GM19328 (cell line): ENCODE measurements around the gene RABGEF1.
"Not testable (repeated sequence)": the region's sequence is repeated elsewhere in the genome, so short reads cannot be mapped to it uniquely, and the experiment has no call there.

Experiments used
- ATAC-seq: cut with Tn5 transposase; IDR thresholded peaks from one replicate; pipeline ENCODE4 v1.9.1; 2021; ENCODE audit warnings: mild to moderate bottlenecking, moderate library complexity; ENCODE audit not compliant: unreplicated experiment

The RABGEF1 gene

DNA sequence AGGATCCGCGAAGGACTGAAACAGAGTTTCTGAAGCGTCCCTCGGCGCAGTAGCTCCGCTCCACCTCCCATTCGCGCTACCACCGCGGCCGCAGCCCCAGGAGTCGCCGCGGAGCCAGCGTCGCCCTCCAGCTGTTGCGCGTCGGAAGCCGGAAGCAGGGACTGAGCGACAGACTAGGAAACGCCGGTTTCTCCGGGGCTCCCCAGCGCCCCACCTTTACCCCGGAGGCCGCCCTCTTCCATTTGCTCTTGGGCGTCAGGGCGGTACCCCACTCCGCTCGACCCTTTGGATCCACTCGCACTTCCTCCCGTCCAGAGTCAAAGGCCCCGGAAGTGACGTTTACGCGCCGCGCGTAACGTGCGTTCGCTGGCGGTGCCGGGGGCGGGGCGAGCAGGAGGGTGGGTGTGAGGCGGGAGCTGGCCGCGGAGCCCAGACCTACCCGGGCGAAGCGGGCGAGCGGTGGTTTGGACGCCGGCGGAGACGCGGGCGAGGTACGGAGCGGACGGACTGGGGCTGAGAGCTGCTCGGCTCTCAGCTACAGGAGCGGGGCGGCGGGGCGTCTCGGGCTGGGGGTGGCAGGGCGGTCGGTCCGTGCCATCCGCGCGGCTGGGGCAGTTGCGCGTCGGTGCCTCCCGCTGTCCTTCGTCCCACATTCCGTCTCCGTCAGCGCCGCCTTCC lies at the start of gene RABGEF1:
TSS of gene RABGEF1 (plus strand) at position 432 of the 678 bp plus-strand sequence. CDS start 31,167 bp downstream, outside the sequence.
- ATAC-seq, result peak; percentile 80

DNA sequence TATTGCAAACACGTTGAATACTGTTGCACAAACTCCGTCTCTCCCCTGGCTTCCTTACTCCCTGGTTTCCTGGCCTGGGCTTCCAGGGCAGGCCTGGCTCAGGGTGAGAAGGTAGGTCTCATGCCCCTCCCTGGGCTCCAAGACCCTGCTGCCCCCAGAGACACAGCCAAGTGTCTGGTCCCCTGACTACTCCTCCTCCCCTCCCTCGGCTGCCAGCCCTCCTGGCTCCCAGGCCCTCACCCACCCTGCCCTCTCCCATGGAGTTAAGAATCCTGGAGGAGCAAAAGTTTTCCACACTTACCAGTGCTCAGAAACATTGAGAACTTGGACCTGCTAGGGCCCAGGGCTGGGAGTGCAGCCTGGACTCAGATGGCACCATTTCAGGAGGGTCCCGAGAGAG lies 47.2 kb upstream of the RABGEF1 start:
- ATAC-seq, result no peak

DNA sequence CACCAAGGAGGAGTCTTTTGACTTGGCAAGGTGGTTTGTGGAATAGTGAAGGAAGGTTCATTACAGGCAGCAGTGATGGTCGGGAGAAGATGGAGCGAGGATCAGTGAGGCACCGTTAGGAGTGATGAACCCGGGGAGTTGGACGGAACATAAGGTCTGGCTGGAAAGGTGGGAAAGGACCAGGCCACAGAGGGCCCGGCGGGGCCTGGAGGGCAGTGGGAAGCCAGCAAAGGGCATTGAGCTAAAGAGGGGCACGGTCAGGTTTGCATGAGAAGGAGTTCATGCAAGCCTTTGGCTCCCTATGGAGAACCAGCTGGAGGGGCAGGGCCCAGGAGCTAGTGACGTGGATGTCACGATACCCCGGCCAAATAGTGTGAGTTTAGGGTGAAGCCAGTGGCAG lies 46.2 kb upstream of the RABGEF1 start:
- ATAC-seq, result no peak

DNA sequence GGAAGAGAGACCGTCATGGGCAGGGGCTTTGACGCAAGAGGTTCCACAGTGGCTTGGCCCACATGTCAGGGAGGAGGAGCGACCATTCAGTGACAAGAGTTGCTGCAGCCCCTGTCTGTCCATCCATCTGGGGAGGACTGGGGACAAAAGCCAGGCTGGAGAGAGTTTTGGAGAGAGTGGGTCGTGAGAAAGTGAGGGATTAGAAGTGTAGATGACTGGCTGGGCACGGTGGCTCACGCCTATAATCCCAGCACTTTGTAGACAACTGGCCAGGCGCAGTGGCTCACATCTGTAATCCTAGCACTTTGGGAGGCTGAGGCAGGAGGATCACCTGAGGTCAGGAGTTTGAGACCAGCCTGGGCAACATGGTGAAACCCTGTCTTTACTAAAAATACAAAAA lies 45.1 kb upstream of the RABGEF1 start:
- not testable (repeated sequence) for ATAC-seq

DNA sequence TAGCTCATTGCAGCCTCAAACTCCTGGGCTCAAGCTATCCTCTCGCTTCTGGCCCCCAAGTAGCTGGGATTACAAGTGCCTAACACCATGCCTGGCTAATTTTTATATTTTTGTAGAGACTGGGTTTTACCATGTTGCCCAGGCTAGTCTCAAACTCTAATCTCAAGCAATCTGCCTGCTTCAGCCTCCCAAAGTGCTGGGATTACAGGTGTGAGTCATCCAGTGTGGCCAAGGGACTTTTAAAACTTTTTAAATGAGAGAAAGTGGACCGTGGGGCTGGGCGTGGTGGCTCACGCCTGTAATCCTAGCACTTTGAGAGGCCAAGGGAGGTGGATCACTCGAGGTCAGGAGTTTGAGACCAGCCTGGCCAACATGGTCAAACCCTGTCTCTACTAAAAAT lies 44.4 kb upstream of the RABGEF1 start:
- not testable (repeated sequence) for ATAC-seq

DNA sequence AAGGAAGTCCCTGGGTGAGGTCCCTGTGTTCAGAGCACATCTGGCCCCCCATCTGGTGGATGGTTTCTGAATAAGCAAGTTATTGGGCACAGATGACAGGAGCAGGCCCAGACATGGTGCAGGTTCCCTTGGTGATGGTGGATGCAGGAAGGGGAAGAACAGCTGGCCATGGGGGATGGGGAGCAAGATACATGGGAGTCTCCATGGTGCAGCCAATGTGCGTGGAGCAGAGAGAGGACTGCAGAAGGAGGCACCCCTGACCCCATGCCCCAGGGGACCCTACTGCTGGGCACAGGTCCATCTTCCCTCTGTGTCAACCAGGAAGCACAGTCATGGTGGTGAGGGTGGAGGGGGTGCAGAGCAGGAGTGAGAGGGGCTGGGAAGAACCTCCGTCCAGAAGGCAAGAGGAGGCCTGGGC lies 43.8 kb upstream of the RABGEF1 start:
- ATAC-seq, result no peak

DNA sequence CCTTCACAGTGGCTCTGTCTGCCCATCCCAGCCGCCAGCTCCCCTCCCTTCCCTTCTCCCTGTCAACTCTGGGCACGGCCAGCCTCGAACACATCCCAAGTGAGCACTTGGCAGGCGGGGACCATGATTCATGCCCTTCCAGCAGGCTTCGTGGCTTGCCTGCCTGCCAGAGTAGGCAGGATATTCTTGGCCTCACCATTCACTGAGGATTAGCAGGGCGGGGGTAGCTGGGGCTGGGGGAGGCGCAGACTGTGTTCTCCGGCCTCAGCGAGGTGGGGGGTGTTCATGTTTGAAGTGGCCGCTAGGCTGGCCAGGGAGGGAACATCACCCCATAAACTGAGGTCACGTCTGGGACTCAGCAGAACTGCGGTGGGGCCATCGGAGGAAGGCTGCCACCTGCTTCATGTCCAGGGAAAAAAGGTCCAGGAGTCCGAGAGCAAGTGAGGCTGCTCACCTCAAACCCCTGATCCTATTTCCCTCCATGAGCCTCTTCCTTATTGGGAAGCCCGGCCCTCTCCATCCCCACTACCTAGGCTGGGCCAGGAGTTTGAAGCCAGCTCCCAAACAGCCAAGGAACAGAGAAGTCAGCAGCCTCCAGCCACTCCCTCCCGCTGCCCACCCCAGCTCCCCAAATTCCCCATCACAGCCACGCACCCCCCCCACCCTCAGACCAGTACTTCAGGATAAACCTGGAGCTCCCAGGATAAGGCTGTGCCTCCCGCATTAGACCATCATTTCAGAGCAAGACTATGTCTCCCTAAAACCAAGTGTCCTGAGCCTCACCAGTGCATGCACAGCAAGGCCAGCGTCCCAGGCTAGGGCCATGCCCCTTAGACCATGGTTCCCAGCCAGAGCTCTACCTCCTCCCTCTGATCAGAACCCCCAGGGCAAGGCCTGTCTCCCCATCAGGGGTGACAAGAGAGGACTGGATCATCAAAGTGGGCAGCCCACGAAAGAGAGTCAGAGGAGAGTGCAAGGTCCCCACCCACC lies 42.8 kb upstream of the RABGEF1 start:
- ATAC-seq, result no peak

DNA sequence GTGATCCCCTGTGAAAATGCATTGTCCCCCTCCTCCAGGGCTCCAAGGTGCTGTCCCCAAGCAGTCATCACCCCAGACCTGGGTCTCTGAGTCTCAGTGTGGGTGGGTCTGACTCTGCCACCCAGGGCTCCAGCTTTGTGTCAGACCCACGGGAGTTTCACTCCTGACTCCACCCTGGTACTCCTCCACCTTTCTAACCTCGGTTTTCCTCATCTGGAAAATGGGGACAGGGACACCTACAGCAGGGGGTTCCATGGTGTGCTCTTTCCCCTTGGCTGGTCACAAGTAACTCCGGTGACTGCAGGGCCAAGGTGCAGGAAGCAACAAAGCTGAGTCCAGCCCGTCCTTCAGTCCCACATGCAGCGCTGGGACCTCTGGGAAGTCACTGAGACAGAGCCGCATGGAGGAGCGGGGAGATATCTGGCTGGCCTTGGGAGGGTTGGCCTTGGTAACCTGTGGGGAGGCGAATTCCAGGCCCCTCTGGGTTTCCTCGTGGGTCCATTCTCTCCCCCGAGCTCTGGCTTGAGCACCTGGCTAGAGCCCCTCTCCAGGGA lies 41.8 kb upstream of the RABGEF1 start:
- no peak for ATAC-seq

DNA sequence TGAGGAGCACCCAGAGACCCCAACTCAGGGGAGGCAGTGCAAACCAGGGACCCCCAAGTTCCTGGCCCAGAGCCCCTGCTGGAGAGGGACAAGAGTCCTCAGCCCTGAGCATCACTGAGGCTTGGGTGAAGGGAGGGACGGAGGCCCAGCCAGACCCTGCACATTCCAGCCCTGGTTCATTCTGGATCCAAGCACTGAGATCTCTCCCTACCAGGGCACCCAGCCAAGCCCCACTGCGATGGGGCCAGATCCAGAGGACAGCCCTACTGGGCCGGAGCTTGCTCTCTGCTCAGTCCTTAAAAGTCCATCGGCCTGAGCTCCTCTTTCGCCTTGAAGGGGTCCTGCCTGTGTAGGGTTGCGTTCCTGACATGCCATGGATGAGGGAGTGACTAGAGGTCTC lies 40.5 kb upstream of the RABGEF1 start:
- ATAC-seq, result no peak

DNA sequence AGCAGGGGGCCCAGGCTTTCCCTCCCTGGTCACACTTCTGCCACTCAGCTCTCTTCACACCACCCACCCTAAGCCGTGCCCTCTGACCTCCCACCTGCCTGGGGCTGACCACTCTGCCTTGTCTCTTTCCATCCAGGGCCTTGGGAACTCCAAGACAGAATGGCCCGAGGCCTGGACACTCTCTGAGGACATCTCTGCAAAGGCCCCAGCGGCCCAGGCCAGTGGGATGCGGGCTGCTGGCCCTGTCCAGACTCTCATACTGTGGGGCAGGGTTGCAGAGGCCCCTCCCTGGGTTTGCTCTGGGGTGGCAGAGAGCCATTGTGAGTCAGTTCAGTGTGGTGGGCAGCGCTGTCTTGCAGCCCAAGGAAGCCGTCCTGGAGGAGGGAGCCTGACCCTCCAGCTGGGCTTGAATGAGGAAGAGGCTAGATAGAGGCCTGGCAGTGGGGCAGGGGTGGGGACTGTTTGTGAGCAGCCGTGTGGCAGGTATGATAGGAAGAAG lies 39.9 kb upstream of the RABGEF1 start:
- ATAC-seq, result no peak

DNA sequence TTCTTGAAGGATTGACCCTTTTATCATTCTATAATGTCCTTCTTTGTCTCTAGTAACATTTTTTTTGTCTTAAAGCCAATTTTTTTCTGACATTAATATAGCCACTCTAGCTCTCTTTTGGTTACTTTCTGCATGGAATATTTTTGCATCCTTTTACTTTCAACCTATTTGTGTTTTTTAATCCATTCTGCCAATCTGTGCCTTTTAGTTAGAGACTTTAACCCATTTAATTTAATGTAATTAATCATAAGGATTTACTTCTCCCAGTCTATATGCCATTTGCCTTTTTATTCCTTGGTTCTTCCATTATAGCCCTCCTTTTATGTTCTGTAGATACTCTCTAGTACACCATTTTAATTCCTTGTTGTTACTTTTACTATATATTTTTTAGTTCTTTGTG lies 32.7 kb upstream of the RABGEF1 start:
- ATAC-seq, result no peak

DNA sequence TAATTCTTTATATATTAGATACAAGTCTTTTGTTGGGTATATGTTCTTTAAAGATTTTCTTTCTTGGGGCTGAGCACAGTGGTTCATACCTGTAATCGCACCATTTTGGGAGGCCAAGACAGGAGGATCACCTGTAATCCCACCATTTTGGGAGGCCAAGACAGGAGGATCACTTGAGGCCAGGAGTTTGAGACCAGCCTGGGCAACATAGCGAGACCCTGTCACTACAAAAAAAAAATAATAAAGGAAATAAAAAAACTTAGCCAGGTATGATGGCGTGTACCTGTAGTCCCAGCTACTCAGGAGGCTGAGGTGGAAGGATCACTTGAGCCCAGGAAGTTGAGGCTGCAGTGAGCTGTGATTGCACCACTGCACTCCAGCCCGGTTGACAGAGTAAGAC lies 29.8 kb upstream of the RABGEF1 start:
- ATAC-seq, result not testable (repeated sequence)

DNA sequence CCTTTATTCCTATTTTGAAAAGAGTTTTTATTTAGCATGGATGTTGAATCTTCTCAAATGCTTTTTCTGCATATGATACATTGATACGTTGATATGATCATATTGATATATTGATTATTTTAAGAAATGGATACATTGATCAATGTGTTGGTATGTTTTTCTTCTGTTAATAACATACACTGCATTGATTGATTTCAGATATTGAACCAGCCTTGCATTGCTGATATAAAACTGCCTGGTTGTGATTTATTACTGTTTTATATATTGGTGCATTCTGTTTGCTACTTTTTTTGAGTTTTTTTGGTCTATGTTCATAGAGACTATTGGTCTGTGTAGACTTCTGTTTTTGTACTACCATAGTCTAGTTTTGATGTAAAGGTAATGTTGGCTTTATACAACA lies 26.8 kb upstream of the RABGEF1 start:
- ATAC-seq, result no peak

DNA sequence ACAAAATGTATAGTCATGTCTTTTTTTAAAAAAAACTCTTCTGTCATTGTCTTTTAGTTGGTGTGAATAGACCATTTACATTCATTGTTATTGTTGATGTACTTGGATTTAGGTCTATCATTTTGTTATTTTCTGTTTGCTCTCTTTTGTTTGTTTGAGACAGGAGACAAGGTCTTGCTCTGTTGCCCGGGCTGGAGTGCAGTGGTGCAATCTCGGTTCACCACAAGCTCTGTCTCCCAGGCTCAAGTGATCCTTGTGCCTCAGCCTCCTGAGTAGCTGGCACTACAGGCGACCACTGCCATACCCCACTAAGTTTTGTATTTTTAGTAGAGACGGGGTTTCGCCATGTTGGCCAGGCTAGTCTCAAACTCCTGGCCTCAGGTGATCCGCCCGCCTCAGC lies 23.9 kb upstream of the RABGEF1 start:
- not testable (repeated sequence) for ATAC-seq

DNA sequence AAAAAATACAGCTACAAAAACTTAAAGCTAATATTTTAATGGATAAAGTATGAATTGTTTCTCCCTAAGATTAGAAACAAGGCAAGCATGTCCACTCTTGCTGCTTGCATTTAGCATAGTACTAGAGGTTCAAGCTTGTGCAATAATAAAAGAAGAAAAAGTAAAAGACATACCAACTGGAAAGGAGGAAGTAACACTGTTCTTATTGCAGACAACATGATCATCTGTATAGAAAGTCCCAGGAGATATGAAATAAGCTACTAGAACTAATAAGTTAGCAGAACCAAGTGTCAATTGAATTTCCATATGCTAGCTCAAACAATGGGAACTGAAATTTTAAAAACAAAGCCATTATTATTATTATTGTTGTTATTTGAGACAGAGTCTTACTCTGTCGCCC lies 20.0 kb upstream of the RABGEF1 start:
- ATAC-seq, result no peak

DNA sequence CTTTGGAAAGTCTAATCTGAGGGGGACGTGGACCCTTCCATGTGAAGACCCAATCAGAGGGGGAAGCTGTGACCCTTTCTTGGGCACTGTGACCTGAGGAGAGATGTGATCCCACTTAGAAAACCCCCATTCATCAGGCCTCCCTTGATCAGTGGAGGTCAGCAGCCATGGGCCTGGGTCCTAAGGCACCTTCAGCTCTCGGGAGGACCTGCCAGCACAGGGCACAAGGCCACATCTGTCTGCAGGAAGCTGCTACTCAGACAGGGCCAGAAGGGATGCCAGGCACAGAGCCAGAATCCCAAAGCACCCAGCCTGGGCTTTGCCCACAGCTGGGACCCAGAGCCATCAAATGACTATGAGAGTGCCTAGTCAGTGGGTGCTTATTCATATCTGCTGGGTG lies 14.7 kb upstream of the RABGEF1 start:
- ATAC-seq, result no peak

DNA sequence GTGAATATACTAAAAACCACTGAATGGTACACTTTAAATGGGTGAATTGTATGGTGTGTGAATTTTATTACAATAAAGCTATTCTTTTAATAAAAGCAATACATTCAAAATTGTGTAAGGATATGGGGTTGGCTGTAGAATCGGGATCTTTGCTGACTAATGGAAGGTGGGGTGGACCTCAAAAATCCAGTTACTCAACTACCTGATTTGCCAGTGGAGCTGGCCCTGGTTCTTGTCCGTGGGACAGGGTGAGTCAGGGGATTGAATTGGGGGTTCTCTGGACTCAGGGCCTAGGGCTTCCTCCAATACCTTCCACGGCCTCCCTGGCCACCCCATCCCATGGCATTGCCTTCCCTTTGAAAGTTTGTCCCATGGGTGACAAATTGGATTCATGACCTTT lies 13.5 kb upstream of the RABGEF1 start:
- no peak for ATAC-seq

DNA sequence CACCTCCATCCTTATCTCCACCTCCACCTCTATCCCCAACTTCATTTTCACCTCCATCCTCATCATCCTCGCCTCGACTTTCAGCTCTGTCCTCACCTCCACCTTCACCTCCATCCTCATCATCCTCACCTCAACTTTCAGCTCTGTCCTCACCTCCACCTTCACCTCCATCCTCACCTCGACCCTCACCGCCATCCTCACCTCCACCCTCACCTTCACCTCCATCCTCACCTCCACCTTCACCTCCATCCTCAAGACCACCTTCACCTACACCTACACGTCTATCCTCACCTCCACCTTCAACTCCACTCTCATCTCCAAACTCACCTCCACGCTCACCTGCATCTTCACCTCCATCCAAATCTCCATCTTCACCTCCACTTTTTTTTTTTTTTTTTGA lies 12.0 kb upstream of the RABGEF1 start:
- no peak for ATAC-seq

DNA sequence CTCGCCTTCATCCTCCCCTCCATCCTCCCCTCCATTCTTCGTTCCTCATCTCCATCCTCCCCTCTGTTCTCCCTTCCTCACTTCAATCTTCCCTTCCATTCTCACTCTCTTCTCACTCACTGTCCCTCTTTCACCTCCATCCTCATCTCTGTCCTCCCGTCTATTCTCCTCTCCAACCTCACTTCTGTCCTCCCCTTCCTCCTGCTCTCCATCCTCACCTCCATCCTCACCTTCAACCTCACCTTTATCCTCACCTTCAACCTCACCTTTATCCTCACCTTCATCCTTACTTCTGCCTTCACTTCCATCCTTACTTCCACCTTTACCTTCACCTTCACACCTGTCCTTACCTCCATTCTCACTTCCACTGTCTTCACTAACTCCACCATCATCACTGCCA lies 11.3 kb upstream of the RABGEF1 start:
- no peak for ATAC-seq

DNA sequence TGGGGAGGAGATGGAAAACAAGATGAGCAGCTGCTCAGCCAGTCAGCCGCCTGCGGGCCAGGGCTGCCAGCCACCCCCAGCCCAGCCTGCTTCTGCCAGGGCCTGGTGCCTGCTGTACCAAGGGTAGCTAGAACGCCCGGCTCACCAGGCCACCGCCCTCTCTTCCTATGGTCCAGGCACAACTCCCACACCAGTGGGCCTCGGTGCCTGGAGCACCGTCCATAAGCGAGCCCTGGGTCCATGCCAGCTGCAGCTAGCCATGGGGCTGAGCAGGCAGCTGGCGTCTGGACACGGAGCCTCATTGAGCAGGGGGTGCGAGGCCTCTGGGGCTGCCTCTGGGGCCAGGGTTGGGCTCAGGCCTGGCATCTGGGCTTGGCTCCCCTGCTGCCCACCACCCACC lies 8.5 kb upstream of the RABGEF1 start:
- no peak for ATAC-seq

DNA sequence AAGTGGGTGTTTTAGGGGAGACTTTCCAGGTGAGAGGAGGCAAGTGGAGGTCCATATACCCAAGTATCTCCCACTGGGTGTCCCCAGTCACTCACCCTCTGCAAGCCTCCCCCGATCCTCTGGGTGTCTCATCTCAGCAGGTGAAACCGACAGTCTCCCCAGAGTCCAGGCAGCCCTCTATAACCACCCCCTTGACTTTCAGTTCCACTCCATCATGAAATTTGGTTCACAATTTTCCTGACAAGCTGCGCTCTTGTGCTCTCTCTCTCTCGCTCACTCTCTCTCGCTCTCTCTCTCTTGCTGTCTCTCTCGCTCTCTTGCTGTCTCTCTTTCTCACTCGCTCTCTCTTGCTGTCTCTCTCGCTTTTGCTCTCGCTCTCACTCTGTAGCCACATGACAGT lies 8.1 kb upstream of the RABGEF1 start:
- no peak for ATAC-seq

DNA sequence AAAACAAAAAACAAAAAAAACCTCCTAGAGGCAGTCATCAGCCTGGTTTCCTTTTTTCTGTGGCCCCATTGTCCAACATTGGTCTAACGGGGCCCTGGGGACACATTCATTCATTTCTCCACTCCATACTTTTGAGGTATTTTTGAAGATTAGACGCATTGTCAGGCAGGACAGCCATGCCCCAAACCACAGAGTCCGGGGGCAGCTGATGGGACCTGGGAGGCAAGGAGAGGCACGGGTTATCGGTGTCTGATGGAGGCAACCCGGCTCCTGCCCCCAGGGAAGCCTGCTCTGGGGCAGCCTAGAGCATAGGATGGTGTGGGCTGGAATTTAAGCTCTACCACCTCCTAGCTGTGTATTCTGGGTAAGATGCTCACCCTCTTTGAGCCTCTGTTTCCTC lies 6.5 kb upstream of the RABGEF1 start:
- no peak for ATAC-seq
